Coronary artery (tissue), 2 donors: Measurements from ENCODE around the gene ENTPD6.

ENCODE experiments used
- DNase-seq: peaks from one replicate; pipeline ENCODE4 v3.0.0-alpha.2; 2017; ENCODE audit warnings: low spot score
- H3K27ac ChIP-seq, 2 donors: fragments of 200-600 bp; sonication (generic); one replicate each; pipeline ENCODE4 v1.5.1; 2016 to 2019
- H3K4me3 ChIP-seq: fragments of 200-600 bp; sonication (generic); 2 replicates; pipeline ENCODE4 v1.5.1; 2016; ENCODE audit warnings: mild to moderate bottlenecking, moderate library complexity
- TF ChIP-seq, protein P1 (sequence below): fragments of 200-600 bp; sonication (generic); IDR thresholded peaks from one replicate; pipeline ENCODE4 v1.5.1; 2019; ENCODE audit warnings: antibody characterized with exemption

Gene ENTPD6

GRCh38 chr20:25209400-25209799, 13.9 kb downstream of the ENTPD6 start:
- no peak for DNase-seq
- TF ChIP-seq, protein P1, sequence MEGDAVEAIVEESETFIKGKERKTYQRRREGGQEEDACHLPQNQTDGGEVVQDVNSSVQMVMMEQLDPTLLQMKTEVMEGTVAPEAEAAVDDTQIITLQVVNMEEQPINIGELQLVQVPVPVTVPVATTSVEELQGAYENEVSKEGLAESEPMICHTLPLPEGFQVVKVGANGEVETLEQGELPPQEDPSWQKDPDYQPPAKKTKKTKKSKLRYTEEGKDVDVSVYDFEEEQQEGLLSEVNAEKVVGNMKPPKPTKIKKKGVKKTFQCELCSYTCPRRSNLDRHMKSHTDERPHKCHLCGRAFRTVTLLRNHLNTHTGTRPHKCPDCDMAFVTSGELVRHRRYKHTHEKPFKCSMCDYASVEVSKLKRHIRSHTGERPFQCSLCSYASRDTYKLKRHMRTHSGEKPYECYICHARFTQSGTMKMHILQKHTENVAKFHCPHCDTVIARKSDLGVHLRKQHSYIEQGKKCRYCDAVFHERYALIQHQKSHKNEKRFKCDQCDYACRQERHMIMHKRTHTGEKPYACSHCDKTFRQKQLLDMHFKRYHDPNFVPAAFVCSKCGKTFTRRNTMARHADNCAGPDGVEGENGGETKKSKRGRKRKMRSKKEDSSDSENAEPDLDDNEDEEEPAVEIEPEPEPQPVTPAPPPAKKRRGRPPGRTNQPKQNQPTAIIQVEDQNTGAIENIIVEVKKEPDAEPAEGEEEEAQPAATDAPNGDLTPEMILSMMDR: no peak
- no peak overlapping the region for H3K4me3 ChIP-seq
- H3K27ac ChIP-seq: no peak overlapping the region

GRCh38 chr20:25209911-25210310, 14.4 kb downstream of the ENTPD6 start:
- Histone ChIP-seq H3K4me3 (no peak overlapping the region), H3K27ac (no peak overlapping the region)
- DNase-seq: no peak
- TF ChIP-seq, protein P1: no peak

DNA sequence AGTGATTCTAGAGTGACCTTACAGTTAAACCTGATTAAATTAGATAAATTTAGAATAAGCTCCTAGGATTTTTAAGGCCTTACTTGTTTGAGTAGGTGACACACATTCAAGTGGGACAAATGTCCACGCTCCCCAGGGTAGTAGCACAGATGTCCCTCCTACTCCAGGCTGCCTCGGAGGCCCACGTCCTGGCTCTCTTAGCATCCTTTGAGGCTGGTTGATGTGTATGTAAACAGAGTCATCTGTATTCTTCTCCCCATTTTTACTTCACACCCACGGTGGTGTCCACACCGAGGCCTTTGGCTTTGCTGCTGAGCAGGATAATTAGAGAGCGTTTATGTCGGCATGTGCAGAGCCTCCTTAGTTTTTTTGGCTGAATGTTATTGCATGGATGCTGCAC, 15.8 kb downstream of the ENTPD6 start:
- TF ChIP-seq, protein P1: no peak
- Histone ChIP-seq H3K27ac (no peak overlapping the region), H3K4me3 (no peak overlapping the region)
- no peak for DNase-seq

DNA sequence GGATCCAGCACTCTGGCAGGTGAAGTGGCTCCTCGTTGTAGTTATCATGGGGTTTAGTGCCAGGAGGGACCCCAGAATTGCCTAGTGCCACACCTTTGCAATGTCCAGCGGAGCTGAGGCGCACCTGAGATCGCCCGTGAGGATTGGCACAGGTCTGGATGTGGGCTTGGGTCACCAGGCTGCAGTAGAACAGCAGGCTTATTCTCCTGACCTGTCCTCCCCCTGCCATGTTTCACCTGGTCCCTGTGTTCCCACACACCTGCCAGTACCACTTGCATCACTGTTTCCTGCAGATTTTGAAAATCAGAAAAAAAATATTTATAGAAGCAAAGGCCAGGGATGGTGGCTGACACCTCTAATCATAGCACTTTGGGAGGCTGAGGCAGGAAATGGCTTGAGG, 16.7 kb downstream of the ENTPD6 start:
- TF ChIP-seq, protein P1: no peak
- DNase-seq: no peak
- no peak overlapping the region for H3K27ac ChIP-seq
- no peak overlapping the region for H3K4me3 ChIP-seq

DNA sequence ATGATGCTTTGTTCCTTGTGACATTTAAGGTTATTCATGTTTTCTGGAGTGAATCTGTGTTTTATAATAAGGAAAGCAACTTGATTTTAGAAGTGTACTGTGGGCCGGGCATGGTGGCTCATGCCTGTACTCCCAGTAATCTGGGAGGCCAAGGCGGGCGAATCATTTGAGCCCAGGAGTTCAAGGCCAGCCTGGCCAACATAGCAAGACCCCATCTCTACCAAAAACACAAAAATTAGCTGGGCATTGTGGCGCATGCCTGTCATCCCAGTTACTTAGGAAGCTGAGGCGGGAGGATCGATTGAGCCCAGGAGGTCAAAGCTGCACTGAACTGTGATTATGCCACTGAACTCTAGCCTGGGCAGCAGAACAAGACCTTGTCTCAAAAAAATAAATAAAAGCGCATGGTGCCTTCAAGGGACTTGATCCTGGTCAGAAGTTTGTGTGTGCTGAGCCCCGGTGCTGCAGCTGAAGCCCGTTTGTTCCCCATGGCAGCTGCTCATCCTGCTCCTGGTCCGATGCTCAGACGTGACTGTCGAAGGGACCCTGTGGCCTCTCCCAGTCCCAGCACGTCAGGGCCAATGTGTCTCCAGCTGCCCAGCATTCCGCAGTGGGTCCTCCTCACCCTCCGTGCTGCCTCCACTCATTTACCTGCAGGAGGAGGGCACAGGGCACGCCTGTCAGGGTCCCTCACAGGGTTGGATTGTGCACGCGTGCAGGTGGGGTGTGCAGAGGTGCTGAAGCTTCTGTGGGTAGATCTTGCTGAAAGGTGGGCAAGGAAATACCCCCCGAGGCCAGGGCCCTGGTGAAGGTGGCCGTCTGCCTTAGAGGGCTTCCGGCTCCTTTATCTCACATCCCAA, 18.3 kb downstream of the ENTPD6 start:
- TF ChIP-seq, protein P1: no peak
- no peak overlapping the region for H3K4me3 ChIP-seq
- DNase-seq: no peak
- H3K27ac ChIP-seq: no peak overlapping the region

GRCh38 chr20:25214426-25214790, 18.9 kb downstream of the ENTPD6 start:
- Histone ChIP-seq H3K27ac (no peak overlapping the region), H3K4me3 (no peak overlapping the region)
- no peak for DNase-seq
- TF ChIP-seq, protein P1: no peak

- DNase-seq: no peak
- Histone ChIP-seq H3K4me3 (no peak overlapping the region), H3K27ac (no peak overlapping the region)
- TF ChIP-seq, protein P1: no peak
Measured at GRCh38 chr20:25214819-25215218, 19.3 kb downstream of the ENTPD6 start.
